A549 (cell line): ENCODE measurements around the gene ABHD17A. TPM values are rescaled to one million over a fixed set of nuclear protein-coding genes. Genes with fewer than 3 reads are reported as not detected.

Experiments used
- ATAC-seq, 2 experiments: fragments of 200-7000 bp in 1 of 2; fragments of >200 bp in 1 of 2; cut with Nextera tagmentation in 1 of 2; cut with Tn5 transposase in 1 of 2; 3 replicates each; pipeline versions ENCODE4 v1.8.0 to v1.9.1; 2018 to 2020; ENCODE audit warnings: mild to moderate bottlenecking in 1 of 2, moderate library complexity in 1 of 2
- CTCF ChIA-PET: fragments of 300-600 bp; sonication (Branson Sonifier 250); formaldehyde crosslinking; extraction: SDS; loops from one replicate; lab custom pipeline; 2021; ENCODE audit warnings: antibody characterized with exemption, inconsistent platforms; lab: Yijun Ruan, JAX
- POLR2A ChIA-PET: fragments of 350-600 bp; formaldehyde crosslinking; extraction: SDS; loops from one replicate; lab custom pipeline; 2021; ENCODE audit warnings: antibody characterized with exemption, inconsistent platforms; lab: Yijun Ruan, JAX
- DNase-seq, 2 experiments: peaks; one replicate each; pipeline versions ENCODE4 v3.0.0 to v3.0.0-alpha.2; 2011 to 2016; ENCODE audit warnings: low read depth in 1 of 2, low spot score in 1 of 2
- FAIRE-seq: peaks from 2 replicates; lab custom pipeline; 2011; peaks lifted over from hg19 to GRCh38; lab: Jason Lieb, UNC
- H3K27ac ChIP-seq, 2 experiments: fragments of >200 bp; sonication (Bioruptor Twin); formaldehyde crosslinking; 3 replicates each; pipeline ENCODE4 v1.5.1; 2016 to 2017
- H3K4me1 ChIP-seq: fragments of >200 bp; sonication (Bioruptor Twin); formaldehyde crosslinking; 3 replicates; pipeline ENCODE4 v1.6.1; 2016
- H3K4me2 ChIP-seq: fragments of >200 bp; sonication (Bioruptor Twin); formaldehyde crosslinking; 3 replicates; pipeline ENCODE4 v1.6.1; 2016
- H3K4me3 ChIP-seq: fragments of >200 bp; sonication (Bioruptor Twin); formaldehyde crosslinking; 3 replicates; pipeline ENCODE4 v1.5.1; 2016
- H3K9me3 ChIP-seq: fragments of >200 bp; sonication (Bioruptor Twin); formaldehyde crosslinking; 3 replicates; pipeline ENCODE4 v1.6.1; 2016
- ATOH8 ChIP-seq: fragments of 250-450 bp; sonication (Bioruptor Pico); IDR thresholded peaks from 2 replicates; pipeline ENCODE4 v1.5.0; 2020; ENCODE audit warnings: low read depth, mild to moderate bottlenecking, moderate library complexity
- BCL3 ChIP-seq: fragments of >200 bp; sonication (Bioruptor Twin); formaldehyde crosslinking; IDR thresholded peaks from 3 replicates; pipeline ENCODE4 v1.6.1; 2016
- CBX2 ChIP-seq: fragments of 200-600 bp; sonication (generic); IDR thresholded peaks from 2 replicates; pipeline ENCODE4 v1.6.1; 2016; ENCODE audit warnings: low read depth, mild to moderate bottlenecking, borderline replicate concordance
- CBX8 ChIP-seq: fragments of 200-600 bp; sonication (generic); IDR thresholded peaks from 2 replicates; pipeline ENCODE4 v1.6.1; 2016
- CEBPB ChIP-seq, 2 experiments: fragments of >200 bp in 1 of 2; sonication (Bioruptor Twin) in 1 of 2; formaldehyde crosslinking in 1 of 2; IDR thresholded peaks; 2 replicates each; pipeline ENCODE4 v1.6.1; 2012 to 2016
- CTCF ChIP-seq: fragments of >200 bp; sonication (Bioruptor Twin); formaldehyde crosslinking; IDR thresholded peaks from 3 replicates; pipeline ENCODE4 v1.5.1; 2016
- EHMT2 ChIP-seq: fragments of 200-600 bp; sonication (generic); IDR thresholded peaks from 2 replicates; pipeline ENCODE4 v1.6.1; 2016; ENCODE audit warnings: antibody characterized with exemption, low read depth, mild to moderate bottlenecking, moderate library complexity
- ELK1 ChIP-seq: fragments of 150-350 bp; IDR thresholded peaks from 2 replicates; pipeline ENCODE4 v1.6.1; 2014; ENCODE audit warnings: low read depth, mild to moderate bottlenecking, low read length
- ESRRA ChIP-seq: fragments of 150-350 bp; IDR thresholded peaks from 2 replicates; pipeline ENCODE4 v1.6.1; 2014; ENCODE audit warnings: mild to moderate bottlenecking, low read length, borderline replicate concordance
- HDAC2 ChIP-seq: fragments of 200-600 bp; sonication (generic); IDR thresholded peaks from 2 replicates; pipeline ENCODE4 v1.6.1; 2016
- HOXA7 ChIP-seq: fragments of 250-450 bp; sonication (Bioruptor Pico); IDR thresholded peaks from 2 replicates; pipeline ENCODE4 v1.5.0; 2020; ENCODE audit warnings: mild to moderate bottlenecking, moderate library complexity
- MYC ChIP-seq: IDR thresholded peaks from 2 replicates; pipeline ENCODE4 v1.6.1; 2012; ENCODE audit warnings: mild to moderate bottlenecking, inconsistent platforms, low read length, improper control_type of control experiment, borderline replicate concordance
- RCOR1 ChIP-seq: fragments of 150-350 bp; IDR thresholded peaks from 2 replicates; pipeline ENCODE4 v1.6.1; 2014; ENCODE audit warnings: antibody characterized with exemption, low read length, low read depth
- RFX5 ChIP-seq: fragments of 450-650 bp; IDR thresholded peaks from 2 replicates; pipeline ENCODE4 v1.7.1; 2014; ENCODE audit warnings: antibody characterized with exemption, mild to moderate bottlenecking, moderate library complexity
- SREBF2 ChIP-seq: fragments of 450-650 bp; IDR thresholded peaks from 2 replicates; pipeline ENCODE4 v1.6.1; 2014; ENCODE audit warnings: mild to moderate bottlenecking, moderate library complexity
- ZSCAN20 ChIP-seq: fragments of 250-450 bp; sonication (Bioruptor Pico); IDR thresholded peaks from 2 replicates; pipeline ENCODE4 v1.8.0; 2022; ENCODE audit warnings: mild to moderate bottlenecking, moderate library complexity
- WGBS: methylation state at CpG from one replicate; pipeline ENCODE4 v1.1.6; 2017; ENCODE audit errors: missing lambda C conversion rate; 5-methylcytosine and 5-hydroxymethylcytosine counted together
- polyA plus RNA-seq, 4 experiments: library from polyadenylated mRNA; depleted of rRNA in 3 of 4; stranded (reverse); fragments of >200 nt; fragmentation: RNase III in 1 of 4; extraction: RNeasy Plus Mini Kit Qiagen cat#74134 plus additional on column Dnase treatment in 1 of 4; gene quantifications; 2 replicates in 3 of 4; 3 replicates in 1 of 4; pipeline ENCODE4 v1.2.3, GENCODE V29; 2011 to 2017

The ABHD17A gene
- polyA plus RNA-seq, 2 of the 4 experiments (the other 2 are of a cell fraction) = 12.8 to 23.1 TPM

GRCh38 chr19:1836458-1837221, 48.7 kb downstream of the ABHD17A start (continued):
- TF ChIP-seq HDAC2 = no peak
- no peak for TF ChIP-seq CBX8
- TF ChIP-seq EHMT2 = no peak
- no peak for TF ChIP-seq BCL3
- TF ChIP-seq RFX5 = no peak
- no peak for TF ChIP-seq HOXA7
- TF ChIP-seq, all 56 proteins: peak for 0

GRCh38 chr19:1833540-1833939, 51.8 kb downstream of the ABHD17A start:
- ATAC-seq = no peak
- TF ChIP-seq RCOR1 (no peak), MYC (no peak), ESRRA (no peak), CEBPB (IDR thresholded peaks at IDR 0.05) (no peak), ELK1 (no peak)
- H3K27ac ChIP-seq = no peak overlapping the region
- ChIA-PET POLR2A (no interaction called here), CTCF (interaction anchor here (0.7 to 1.0 kb wide), 3 partner anchors 67 to 240 kb away, joined by 3 read pairs; no protein-coding TSS in a partner anchor)
- no peak overlapping the region for H3K4me3 ChIP-seq
- no peaks in the 10 kb centered on the region for H3K9me3 ChIP-seq
- no peak overlapping the region for H3K4me2 ChIP-seq
- 86% methylated on average over 4 of the region's 15 CpGs for WGBS
- H3K4me1 ChIP-seq = no peaks in the 10 kb centered on the region
- FAIRE-seq = no peak
- no peak for DNase-seq

- Histone ChIP-seq H3K4me1 (no peaks in the 10 kb centered on the region), H3K4me2 (no peak overlapping the region), H3K9me3 (no peaks in the 10 kb centered on the region), H3K4me3 (no peak overlapping the region), H3K27ac (no peak overlapping the region)
- CTCF ChIA-PET = interaction anchor here (14.1 kb wide), 1 partner anchor 9 kb away, joined by 212 read pairs; no protein-coding TSS in a partner anchor
- WGBS = 96% methylated on average over 8 of the region's 26 CpGs
- no peak for DNase-seq
- no peak for FAIRE-seq
- ATAC-seq = no peak; a peak in 1 of 6 replicates
- POLR2A ChIA-PET = interaction anchor here (0.7 kb wide), 1 partner anchor 53 kb away, joined by 10 read pairs; the partner anchor contains the start of gene ABHD17A
- TF ChIP-seq ATOH8 = no peak
- no peak for TF ChIP-seq CBX8
- TF ChIP-seq CTCF = no peak
- no peak for TF ChIP-seq SREBF2
- no peak for TF ChIP-seq CBX2
- no peak for TF ChIP-seq ZSCAN20 (CRISPR knock-in tag)
These were observed 53.1 kb downstream of the ABHD17A start for GRCh38 chr19:1832046-1832663.
